Liver (tissue), 9 donors: ENCODE measurements around the gene OR4K5. TPM values are rescaled to one million over a fixed set of nuclear protein-coding genes. Genes with fewer than 3 reads are reported as not detected.

ENCODE experiments used
- DNase-seq: peaks from one replicate; pipeline ENCODE4 v3.0.0-alpha.2; 2017; ENCODE audit warnings: low spot score
- H3K27ac ChIP-seq, 2 donors: one replicate each; pipeline ENCODE4 v1.7.0; 2013; ENCODE audit warnings: inconsistent platforms in 2 of 2, low read length in 2 of 2, control low read depth in 1 of 2, low read depth in 1 of 2, mild to moderate bottlenecking in 1 of 2
- H3K27me3 ChIP-seq, 4 donors: one replicate each; pipeline versions ENCODE4 v1.6.1 to v1.7.0; 2013; ENCODE audit warnings: low read length in 3 of 4, inconsistent platforms in 1 of 4, mild to moderate bottlenecking in 1 of 4, moderate library complexity in 1 of 4; ENCODE audit not compliant: control insufficient read depth in 4 of 4, insufficient read depth in 4 of 4
- H3K36me3 ChIP-seq, 4 donors: one replicate each; pipeline versions ENCODE4 v1.6.1 to v1.7.0; 2013; ENCODE audit warnings: low read length in 3 of 4, mild to moderate bottlenecking in 3 of 4, low read depth in 1 of 4, moderate library complexity in 1 of 4; ENCODE audit not compliant: control insufficient read depth in 4 of 4, insufficient read depth in 3 of 4
- H3K4me1 ChIP-seq, 4 donors: one replicate each; pipeline versions ENCODE4 v1.6.1 to v1.7.0; 2013; ENCODE audit warnings: low read length in 3 of 4, mild to moderate bottlenecking in 3 of 4, moderate library complexity in 1 of 4; ENCODE audit not compliant: control insufficient read depth in 4 of 4, insufficient read depth in 4 of 4
- H3K4me3 ChIP-seq, 3 donors: one replicate each; pipeline versions ENCODE4 v1.6.1 to v1.7.0; 2013; ENCODE audit warnings: low read length in 3 of 3, control low read depth in 1 of 3, low read depth in 1 of 3, mild to moderate bottlenecking in 1 of 3
- H3K9ac ChIP-seq, 2 donors: one replicate each; pipeline ENCODE4 v1.7.0; 2013; ENCODE audit warnings: low read length in 2 of 2, mild to moderate bottlenecking in 2 of 2, moderate library complexity in 2 of 2, control low read depth in 1 of 2, low read depth in 1 of 2
- H3K9me3 ChIP-seq, 4 donors: one replicate each; pipeline versions ENCODE4 v1.6.1 to v1.7.0; 2013; ENCODE audit warnings: low read length in 3 of 4; ENCODE audit not compliant: control insufficient read depth in 4 of 4
- ATF3 ChIP-seq: IDR thresholded peaks from 2 replicates; pipeline ENCODE4 v1.6.1; 2016; ENCODE audit warnings: antibody characterized with exemption
- EGR1 ChIP-seq, 2 donors: IDR thresholded peaks; 2 replicates each; pipeline ENCODE4 v1.6.1; 2016 to 2018; ENCODE audit warnings: antibody characterized with exemption in 2 of 2, low read depth in 2 of 2
- FOXA1 ChIP-seq: IDR thresholded peaks from 2 replicates; pipeline ENCODE4 v1.6.1; 2016; ENCODE audit warnings: antibody characterized with exemption
- FOXA2 ChIP-seq: IDR thresholded peaks from 2 replicates; pipeline ENCODE4 v1.6.1; 2016; ENCODE audit warnings: antibody characterized with exemption
- GABPA ChIP-seq, 2 donors: IDR thresholded peaks in 1 of 2; conservative IDR thresholded peaks in 1 of 2; 2 replicates each; pipeline ENCODE4 v1.6.1; 2016; ENCODE audit warnings: antibody characterized with exemption in 2 of 2, mild to moderate bottlenecking in 1 of 2, moderate library complexity in 1 of 2
- HNF4A ChIP-seq, 2 donors: conservative IDR thresholded peaks; 2 replicates each; pipeline ENCODE4 v1.6.1; 2016; ENCODE audit warnings: antibody characterized with exemption in 2 of 2, mild to moderate bottlenecking in 2 of 2
- HNF4G ChIP-seq: IDR thresholded peaks from 2 replicates; pipeline ENCODE4 v1.6.1; 2016; ENCODE audit warnings: antibody characterized with exemption
- JUND ChIP-seq, 2 donors: IDR thresholded peaks; 2 replicates each; pipeline ENCODE4 v1.6.1; 2016; ENCODE audit warnings: antibody characterized with exemption in 2 of 2
- NR2F2 ChIP-seq: IDR thresholded peaks from 2 replicates; pipeline ENCODE4 v1.6.1; 2016; ENCODE audit warnings: antibody characterized with exemption
- RAD21 ChIP-seq, 2 donors: IDR thresholded peaks; 2 replicates each; pipeline ENCODE4 v1.6.1; 2016; ENCODE audit warnings: antibody characterized with exemption in 2 of 2, mild to moderate bottlenecking in 2 of 2
- RXRA ChIP-seq, 2 donors: IDR thresholded peaks; 2 replicates each; pipeline ENCODE4 v1.6.1; 2017 to 2018; ENCODE audit warnings: antibody characterized with exemption in 2 of 2, mild to moderate bottlenecking in 1 of 2
- SP1 ChIP-seq: IDR thresholded peaks from 2 replicates; pipeline ENCODE4 v1.6.1; 2018; ENCODE audit warnings: antibody characterized with exemption, mild to moderate bottlenecking
- TAF1 ChIP-seq: conservative IDR thresholded peaks from 2 replicates; pipeline ENCODE4 v1.6.1; 2016; ENCODE audit warnings: antibody characterized with exemption, mild to moderate bottlenecking
- YY1 ChIP-seq: IDR thresholded peaks from 2 replicates; pipeline ENCODE4 v1.6.1; 2016; ENCODE audit warnings: antibody characterized with exemption, mild to moderate bottlenecking
- WGBS: extraction: QIAGEN DNeasy Blood & Tissue Kit; methylation state at CpG from one replicate; pipeline ENCODE4 v1.1.7; 2013; 5-methylcytosine and 5-hydroxymethylcytosine counted together
- polyA plus RNA-seq, 2 donors: library from polyadenylated mRNA; stranded (reverse) in 1 of 2; unstranded in 1 of 2; fragments of 200-250 nt in 1 of 2; fragments of >200 nt in 1 of 2; fragmentation: Nextera tagmentation in 1 of 2; extraction: Ambion mirVana in 1 of 2; gene quantifications; one replicate each; pipeline versions ENCODE4 v1.2.1 to v1.2.3, GENCODE V29; 2013 to 2015
- total RNA-seq, 2 donors: library from RNA; depleted of rRNA; stranded (reverse); fragments of >200 nt; gene quantifications; one replicate each; pipeline ENCODE4 v1.2.3, GENCODE V29; 2014
- TF ChIP-seq, protein P1 (sequence below): fragments of 150-350 bp; IDR thresholded peaks from 2 replicates; pipeline ENCODE4 v1.5.1; 2017; ENCODE audit warnings: improper control_type of control experiment, low read depth, low read length; ENCODE audit not compliant: missing input control
- TF ChIP-seq, protein P2 (sequence below): IDR thresholded peaks from 2 replicates; pipeline ENCODE4 v1.6.1; 2016; ENCODE audit warnings: antibody characterized with exemption
- TF ChIP-seq, protein P3 (sequence below): IDR thresholded peaks from 2 replicates; pipeline ENCODE4 v1.6.1; 2016; ENCODE audit warnings: antibody characterized with exemption, mild to moderate bottlenecking
- TF ChIP-seq, protein P4 (sequence below): IDR thresholded peaks from 2 replicates; pipeline ENCODE4 v1.6.1; 2016; ENCODE audit warnings: antibody characterized with exemption
- donor health status: healthy.
- donor health status: healthy.
- donor health status: healthy.
- donor health status: healthy.
- donor health status: healthy.

The OR4K5 gene
- total and polyA plus RNA-seq, 4 donors: not detected

GRCh38 chr14:19911114-19911513, 9.3 kb upstream of the OR4K5 start:
- TF ChIP-seq NR2F2: no peak
- TF ChIP-seq, protein P1, sequence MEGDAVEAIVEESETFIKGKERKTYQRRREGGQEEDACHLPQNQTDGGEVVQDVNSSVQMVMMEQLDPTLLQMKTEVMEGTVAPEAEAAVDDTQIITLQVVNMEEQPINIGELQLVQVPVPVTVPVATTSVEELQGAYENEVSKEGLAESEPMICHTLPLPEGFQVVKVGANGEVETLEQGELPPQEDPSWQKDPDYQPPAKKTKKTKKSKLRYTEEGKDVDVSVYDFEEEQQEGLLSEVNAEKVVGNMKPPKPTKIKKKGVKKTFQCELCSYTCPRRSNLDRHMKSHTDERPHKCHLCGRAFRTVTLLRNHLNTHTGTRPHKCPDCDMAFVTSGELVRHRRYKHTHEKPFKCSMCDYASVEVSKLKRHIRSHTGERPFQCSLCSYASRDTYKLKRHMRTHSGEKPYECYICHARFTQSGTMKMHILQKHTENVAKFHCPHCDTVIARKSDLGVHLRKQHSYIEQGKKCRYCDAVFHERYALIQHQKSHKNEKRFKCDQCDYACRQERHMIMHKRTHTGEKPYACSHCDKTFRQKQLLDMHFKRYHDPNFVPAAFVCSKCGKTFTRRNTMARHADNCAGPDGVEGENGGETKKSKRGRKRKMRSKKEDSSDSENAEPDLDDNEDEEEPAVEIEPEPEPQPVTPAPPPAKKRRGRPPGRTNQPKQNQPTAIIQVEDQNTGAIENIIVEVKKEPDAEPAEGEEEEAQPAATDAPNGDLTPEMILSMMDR: no peak
- TF ChIP-seq FOXA2: no peak
- no peak for TF ChIP-seq EGR1 (IDR thresholded peaks at IDR 0.05; ENCODE audit: low read depth in 2 of 2)
- no peak for TF ChIP-seq HNF4A (conservative IDR thresholded peaks at IDR 0.05)
- TF ChIP-seq YY1: no peak
- TF ChIP-seq FOXA1: no peak
- no peak for TF ChIP-seq HNF4G
- no peak for TF ChIP-seq RXRA (IDR thresholded peaks at IDR 0.05)
- TF ChIP-seq GABPA (IDR thresholded peaks at IDR 0.05 in 1 of 2, conservative IDR thresholded peaks at IDR 0.05 in 1 of 2): no peak
- no peak for TF ChIP-seq RAD21 (IDR thresholded peaks at IDR 0.05)
- TF ChIP-seq ATF3: no peak
- TF ChIP-seq TAF1: no peak
- no peak for TF ChIP-seq SP1
- no peak for DNase-seq
- Histone ChIP-seq H3K9ac (no peak overlapping the region), H3K4me3 (no peak overlapping the region), H3K27me3 (no peaks in the 10 kb centered on the region), H3K36me3 (no peaks in the 10 kb centered on the region), H3K27ac (no peak overlapping the region), H3K4me1 (no peaks in the 10 kb centered on the region), H3K9me3 (no peaks in the 10 kb centered on the region)
- 47% methylated on average over 3 of the region's 3 CpGs for WGBS

- Histone ChIP-seq H3K4me1 (no peaks in the 10 kb centered on the region), H3K9me3 (no peaks in the 10 kb centered on the region), H3K9ac (no peak overlapping the region), H3K27ac (no peak overlapping the region), H3K4me3 (no peak overlapping the region), H3K36me3 (no peaks in the 10 kb centered on the region), H3K27me3 (no peaks in the 10 kb centered on the region)
- no peak for DNase-seq
- TF ChIP-seq HNF4A (conservative IDR thresholded peaks at IDR 0.05) (no peak), HNF4G (no peak), JUND (IDR thresholded peaks at IDR 0.05) (no peak), ATF3 (no peak), FOXA1 (no peak), RXRA (IDR thresholded peaks at IDR 0.05) (no peak), NR2F2 (no peak), EGR1 (IDR thresholded peaks at IDR 0.05; ENCODE audit: low read depth in 2 of 2) (no peak), TAF1 (no peak), SP1 (no peak), FOXA2 (no peak), YY1 (no peak), GABPA (IDR thresholded peaks at IDR 0.05 in 1 of 2, conservative IDR thresholded peaks at IDR 0.05 in 1 of 2) (no peak)
- TF ChIP-seq, protein P2, sequence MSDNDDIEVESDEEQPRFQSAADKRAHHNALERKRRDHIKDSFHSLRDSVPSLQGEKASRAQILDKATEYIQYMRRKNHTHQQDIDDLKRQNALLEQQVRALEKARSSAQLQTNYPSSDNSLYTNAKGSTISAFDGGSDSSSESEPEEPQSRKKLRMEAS: no peak
- TF ChIP-seq, protein P1: no peak
- TF ChIP-seq, protein P3, sequence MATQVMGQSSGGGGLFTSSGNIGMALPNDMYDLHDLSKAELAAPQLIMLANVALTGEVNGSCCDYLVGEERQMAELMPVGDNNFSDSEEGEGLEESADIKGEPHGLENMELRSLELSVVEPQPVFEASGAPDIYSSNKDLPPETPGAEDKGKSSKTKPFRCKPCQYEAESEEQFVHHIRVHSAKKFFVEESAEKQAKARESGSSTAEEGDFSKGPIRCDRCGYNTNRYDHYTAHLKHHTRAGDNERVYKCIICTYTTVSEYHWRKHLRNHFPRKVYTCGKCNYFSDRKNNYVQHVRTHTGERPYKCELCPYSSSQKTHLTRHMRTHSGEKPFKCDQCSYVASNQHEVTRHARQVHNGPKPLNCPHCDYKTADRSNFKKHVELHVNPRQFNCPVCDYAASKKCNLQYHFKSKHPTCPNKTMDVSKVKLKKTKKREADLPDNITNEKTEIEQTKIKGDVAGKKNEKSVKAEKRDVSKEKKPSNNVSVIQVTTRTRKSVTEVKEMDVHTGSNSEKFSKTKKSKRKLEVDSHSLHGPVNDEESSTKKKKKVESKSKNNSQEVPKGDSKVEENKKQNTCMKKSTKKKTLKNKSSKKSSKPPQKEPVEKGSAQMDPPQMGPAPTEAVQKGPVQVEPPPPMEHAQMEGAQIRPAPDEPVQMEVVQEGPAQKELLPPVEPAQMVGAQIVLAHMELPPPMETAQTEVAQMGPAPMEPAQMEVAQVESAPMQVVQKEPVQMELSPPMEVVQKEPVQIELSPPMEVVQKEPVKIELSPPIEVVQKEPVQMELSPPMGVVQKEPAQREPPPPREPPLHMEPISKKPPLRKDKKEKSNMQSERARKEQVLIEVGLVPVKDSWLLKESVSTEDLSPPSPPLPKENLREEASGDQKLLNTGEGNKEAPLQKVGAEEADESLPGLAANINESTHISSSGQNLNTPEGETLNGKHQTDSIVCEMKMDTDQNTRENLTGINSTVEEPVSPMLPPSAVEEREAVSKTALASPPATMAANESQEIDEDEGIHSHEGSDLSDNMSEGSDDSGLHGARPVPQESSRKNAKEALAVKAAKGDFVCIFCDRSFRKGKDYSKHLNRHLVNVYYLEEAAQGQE: no peak
- TF ChIP-seq, protein P4, sequence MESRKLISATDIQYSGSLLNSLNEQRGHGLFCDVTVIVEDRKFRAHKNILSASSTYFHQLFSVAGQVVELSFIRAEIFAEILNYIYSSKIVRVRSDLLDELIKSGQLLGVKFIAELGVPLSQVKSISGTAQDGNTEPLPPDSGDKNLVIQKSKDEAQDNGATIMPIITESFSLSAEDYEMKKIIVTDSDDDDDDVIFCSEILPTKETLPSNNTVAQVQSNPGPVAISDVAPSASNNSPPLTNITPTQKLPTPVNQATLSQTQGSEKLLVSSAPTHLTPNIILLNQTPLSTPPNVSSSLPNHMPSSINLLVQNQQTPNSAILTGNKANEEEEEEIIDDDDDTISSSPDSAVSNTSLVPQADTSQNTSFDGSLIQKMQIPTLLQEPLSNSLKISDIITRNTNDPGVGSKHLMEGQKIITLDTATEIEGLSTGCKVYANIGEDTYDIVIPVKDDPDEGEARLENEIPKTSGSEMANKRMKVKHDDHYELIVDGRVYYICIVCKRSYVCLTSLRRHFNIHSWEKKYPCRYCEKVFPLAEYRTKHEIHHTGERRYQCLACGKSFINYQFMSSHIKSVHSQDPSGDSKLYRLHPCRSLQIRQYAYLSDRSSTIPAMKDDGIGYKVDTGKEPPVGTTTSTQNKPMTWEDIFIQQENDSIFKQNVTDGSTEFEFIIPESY: no peak
- WGBS: 62% methylated on average over 3 of the region's 3 CpGs
Measured at GRCh38 chr14:19917243-19917642, 3.2 kb upstream of the OR4K5 start.
